PC-9 (cell line): ENCODE results near the gene NPSR1. TPM values are rescaled to one million over a fixed set of nuclear protein-coding genes. Genes with fewer than 3 reads are reported as not detected.

Experiments used
- BruUV-seq: library from RNA; stranded (reverse); fragments of 400-500 nt; replicated peaks from 2 replicates; lab custom pipeline; 2021; lab: Mats Ljungman, UMichigan
- CTCF ChIA-PET: fragments of 300-600 bp; sonication (Branson Sonifier 250); formaldehyde crosslinking; loops from one replicate; lab custom pipeline; 2022; ENCODE audit warnings: antibody characterized with exemption; lab: Charles Lee
- POLR2A ChIA-PET: fragments of 300-600 bp; sonication (Branson Sonifier 250); formaldehyde crosslinking; loops from one replicate; lab custom pipeline; 2022; ENCODE audit warnings: antibody characterized with exemption; ENCODE audit not compliant: unreplicated experiment; lab: Charles Lee
- DNase-seq, 2 experiments: peaks; one replicate each; pipeline versions ENCODE4 v3.0.0 to v3.0.0-alpha.2; 2015 to 2022; ENCODE audit warnings: mixed read lengths in 1 of 2
- H2AFZ ChIP-seq: fragments of 200-600 bp; sonication (generic); 2 replicates; pipeline ENCODE4 v1.8.1; 2017; ENCODE audit warnings: antibody characterized with exemption
- H3F3A ChIP-seq: fragments of 200-600 bp; sonication (generic); 2 replicates; pipeline ENCODE4 v1.8.1; 2017; ENCODE audit warnings: antibody characterized with exemption, mild to moderate bottlenecking, low read depth; ENCODE audit not compliant: insufficient read depth
- H3K27ac ChIP-seq: fragments of 200-600 bp; sonication (generic); 2 replicates; pipeline ENCODE4 v1.6.1; 2016; ENCODE audit warnings: mixed run types
- H3K27me3 ChIP-seq: fragments of 200-600 bp; sonication (generic); 2 replicates; pipeline ENCODE4 v1.6.1; 2016; ENCODE audit warnings: low read depth, mixed run types; ENCODE audit not compliant: insufficient read depth
- H3K36me3 ChIP-seq: fragments of 200-600 bp; sonication (generic); 2 replicates; pipeline ENCODE4 v1.6.1; 2016; ENCODE audit warnings: low read depth, mixed run types
- H3K4me1 ChIP-seq: fragments of 200-600 bp; sonication (generic); replicated peaks from 2 replicates; pipeline ENCODE4 v1.6.1; 2016; ENCODE audit warnings: mixed run types; ENCODE audit not compliant: insufficient read depth
- H3K4me2 ChIP-seq: fragments of 200-600 bp; sonication (generic); 2 replicates; pipeline ENCODE4 v1.6.1; 2017; ENCODE audit warnings: mixed run types
- H3K4me3 ChIP-seq: fragments of 200-600 bp; sonication (generic); 2 replicates; pipeline ENCODE4 v1.6.1; 2016; ENCODE audit warnings: mixed run types
- H3K79me2 ChIP-seq: fragments of 200-600 bp; sonication (generic); 2 replicates; pipeline ENCODE4 v1.6.1; 2017; ENCODE audit warnings: low read depth, mixed run types
- H3K9me2 ChIP-seq: fragments of 200-600 bp; sonication (generic); 2 replicates; pipeline ENCODE4 v1.8.1; 2017; ENCODE audit warnings: mild to moderate bottlenecking; ENCODE audit not compliant: insufficient read depth
- H3K9me3 ChIP-seq: fragments of 200-600 bp; sonication (generic); 2 replicates; pipeline ENCODE4 v1.8.1; 2016; ENCODE audit warnings: low read depth; ENCODE audit not compliant: insufficient read depth
- H4K20me1 ChIP-seq: fragments of 200-600 bp; sonication (generic); 2 replicates; pipeline ENCODE4 v1.8.1; 2017; ENCODE audit not compliant: insufficient read depth
- EZH2 ChIP-seq: fragments of 200-600 bp; sonication (generic); IDR thresholded peaks from 2 replicates; pipeline ENCODE4 v1.8.0; 2017; ENCODE audit warnings: antibody characterized with exemption, low read depth
- intact Hi-C: fragments of 100-400 bp; cut with micrococcal nuclease; formaldehyde crosslinking; loops from one replicate; pipeline ENCODE4 v1.10.0; 2022; ENCODE audit not compliant: unreplicated experiment
- total RNA-seq: library from RNA; stranded (reverse); gene quantifications from 2 replicates; pipeline ENCODE4 v1.2.3, GENCODE V29; 2021
- TF ChIP-seq, protein P1 (sequence below): fragments of 200-600 bp; sonication (generic); conservative IDR thresholded peaks from 2 replicates; pipeline ENCODE4 v1.6.1; 2017; ENCODE audit warnings: mixed run types, antibody characterized with exemption, mild to moderate bottlenecking, moderate library complexity

NPSR1 gene
- total RNA-seq, 1 experiment from 2014 or later, result not detected

DNA sequence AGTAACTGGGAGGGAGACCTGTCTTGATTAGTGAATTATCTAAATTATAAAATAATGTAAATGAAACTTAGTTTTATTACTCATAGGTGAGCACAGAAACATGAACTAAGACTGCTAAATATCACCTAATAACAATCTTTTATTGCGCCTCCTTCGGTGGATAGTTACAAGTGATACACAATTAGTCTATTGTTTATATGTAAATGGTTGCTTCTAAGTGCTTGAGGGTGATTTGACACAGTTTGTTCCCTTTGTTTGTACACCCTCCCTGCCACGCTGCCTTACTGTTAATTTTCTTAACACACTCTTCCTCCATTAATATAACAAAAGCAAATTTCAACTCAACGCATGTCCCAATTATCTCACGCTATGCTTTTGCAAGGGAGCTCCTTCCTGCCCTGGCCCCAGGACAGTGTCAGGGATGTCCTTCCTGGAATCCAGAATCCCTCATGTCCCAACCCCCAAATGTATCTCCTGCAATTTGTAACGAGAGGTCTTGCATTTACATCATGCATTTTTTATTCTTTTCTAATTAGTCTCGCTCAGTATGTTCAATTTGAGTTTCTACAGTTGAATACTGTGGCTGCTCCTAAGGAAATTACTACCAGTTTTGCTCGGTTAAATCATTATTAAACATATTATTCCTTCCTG, 4.2 kb downstream of the NPSR1 start:
- Histone ChIP-seq H3K4me2 (no peak overlapping the region), H3K4me3 (no peak overlapping the region), H3K27ac (no peak overlapping the region), H3K36me3 (no peaks in the 10 kb centered on the region), H3K27me3 (peaks cover 58% of the 10 kb centered on the region), H3K9me2 (no peaks in the 10 kb centered on the region), H3F3A (no peaks in the 10 kb centered on the region), H3K79me2 (no peaks in the 10 kb centered on the region), H3K4me1 (no peaks in the 10 kb centered on the region), H4K20me1 (no peaks in the 10 kb centered on the region), H2AFZ (no peak overlapping the region), H3K9me3 (no peaks in the 10 kb centered on the region)
- intact Hi-C loops, result no loop called here
- ChIA-PET POLR2A (no interaction called here), CTCF (no interaction called here)
- BruUV-seq, result no TSS peak
- TF ChIP-seq, protein P1, sequence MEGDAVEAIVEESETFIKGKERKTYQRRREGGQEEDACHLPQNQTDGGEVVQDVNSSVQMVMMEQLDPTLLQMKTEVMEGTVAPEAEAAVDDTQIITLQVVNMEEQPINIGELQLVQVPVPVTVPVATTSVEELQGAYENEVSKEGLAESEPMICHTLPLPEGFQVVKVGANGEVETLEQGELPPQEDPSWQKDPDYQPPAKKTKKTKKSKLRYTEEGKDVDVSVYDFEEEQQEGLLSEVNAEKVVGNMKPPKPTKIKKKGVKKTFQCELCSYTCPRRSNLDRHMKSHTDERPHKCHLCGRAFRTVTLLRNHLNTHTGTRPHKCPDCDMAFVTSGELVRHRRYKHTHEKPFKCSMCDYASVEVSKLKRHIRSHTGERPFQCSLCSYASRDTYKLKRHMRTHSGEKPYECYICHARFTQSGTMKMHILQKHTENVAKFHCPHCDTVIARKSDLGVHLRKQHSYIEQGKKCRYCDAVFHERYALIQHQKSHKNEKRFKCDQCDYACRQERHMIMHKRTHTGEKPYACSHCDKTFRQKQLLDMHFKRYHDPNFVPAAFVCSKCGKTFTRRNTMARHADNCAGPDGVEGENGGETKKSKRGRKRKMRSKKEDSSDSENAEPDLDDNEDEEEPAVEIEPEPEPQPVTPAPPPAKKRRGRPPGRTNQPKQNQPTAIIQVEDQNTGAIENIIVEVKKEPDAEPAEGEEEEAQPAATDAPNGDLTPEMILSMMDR, result no peak
- TF ChIP-seq EZH2, result no peak
- no peak for DNase-seq

DNA sequence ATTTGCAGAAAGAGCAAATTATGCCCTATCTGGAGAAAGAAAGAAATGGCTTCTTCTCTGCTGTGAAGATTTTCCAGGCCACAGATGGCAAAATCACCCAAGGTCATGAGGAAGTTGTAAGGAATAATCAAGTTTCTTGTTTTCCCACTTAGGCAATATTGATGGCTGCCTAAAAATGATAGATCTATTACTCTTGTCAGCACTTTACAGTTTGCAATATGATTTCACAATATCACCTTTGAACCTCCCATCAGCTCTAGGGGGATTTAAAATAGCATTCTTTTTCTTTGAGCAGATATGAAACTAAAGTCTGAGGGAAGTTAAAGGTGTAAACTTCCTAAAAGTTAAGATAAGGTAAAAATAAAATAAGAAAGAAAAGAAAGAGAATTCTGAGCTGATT, 6.7 kb downstream of the NPSR1 start:
- no peaks in the 10 kb centered on the region for H3K79me2 ChIP-seq
- no peaks in the 10 kb centered on the region for H3K9me2 ChIP-seq
- no peak overlapping the region for H3K4me2 ChIP-seq
- no peak overlapping the region for H3K4me3 ChIP-seq
- H2AFZ ChIP-seq, result no peak overlapping the region
- no peak for TF ChIP-seq EZH2
- TF ChIP-seq, protein P1, result no peak
- BruUV-seq, result no TSS peak
- POLR2A ChIA-PET, result no interaction called here
- no peaks in the 10 kb centered on the region for H4K20me1 ChIP-seq
- no peaks in the 10 kb centered on the region for H3K9me3 ChIP-seq
- CTCF ChIA-PET, result no interaction called here
- no peaks in the 10 kb centered on the region for H3F3A ChIP-seq
- peaks cover 42% of the 10 kb centered on the region for H3K27me3 ChIP-seq
- H3K27ac ChIP-seq, result no peak overlapping the region
- no peaks in the 10 kb centered on the region for H3K4me1 ChIP-seq
- H3K36me3 ChIP-seq, result no peaks in the 10 kb centered on the region
- no peak for DNase-seq
- intact Hi-C loops, result no loop called here

DNA sequence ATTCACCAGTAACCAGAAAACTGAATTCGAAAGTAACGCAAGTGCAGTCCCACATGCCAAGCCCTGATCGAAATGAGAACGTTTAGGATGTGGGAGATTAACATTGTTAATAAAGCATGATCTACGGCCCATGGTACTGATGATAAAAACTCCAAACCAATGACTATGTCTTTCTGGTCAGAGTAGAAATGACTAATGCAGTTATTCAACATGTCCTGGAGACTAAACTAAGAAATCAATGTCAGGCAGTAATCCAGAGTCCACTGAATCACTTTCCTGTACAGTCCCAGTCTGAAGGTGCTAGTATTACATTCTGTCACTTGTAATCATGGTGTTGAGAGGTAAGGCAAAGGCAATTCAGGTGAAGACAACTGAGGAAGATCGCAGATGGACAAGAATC, 14.4 kb downstream of the NPSR1 start:
- H3K4me1 ChIP-seq, result no peaks in the 10 kb centered on the region
- H3K79me2 ChIP-seq, result no peaks in the 10 kb centered on the region
- TF ChIP-seq, protein P1, result no peak
- no peak for TF ChIP-seq EZH2
- H3K4me3 ChIP-seq, result no peak overlapping the region
- H3K9me2 ChIP-seq, result no peaks in the 10 kb centered on the region; the same call in 1 of the 2 replicates
- no peaks in the 10 kb centered on the region for H3K9me3 ChIP-seq
- no peaks in the 10 kb centered on the region for H3K27me3 ChIP-seq
- POLR2A ChIA-PET, result interaction anchor here (0.6 kb wide), 1 partner anchor 1436 kb away, joined by 4 read pairs; no protein-coding TSS in a partner anchor
- DNase-seq, result no peak
- intact Hi-C loops, result loop anchor here (10.0 kb wide), 1 partner anchor 362 kb away; the partner anchor contains the start of gene DPY19L1
- no TSS peak for BruUV-seq
- H3K36me3 ChIP-seq, result no peaks in the 10 kb centered on the region
- CTCF ChIA-PET, result no interaction called here
- no peak overlapping the region for H3K27ac ChIP-seq
- H3F3A ChIP-seq, result no peaks in the 10 kb centered on the region
- H2AFZ ChIP-seq, result 0 out of 2 replicates have a peak overlapping the region, but pooled peaks have one; percentile 15
- no peak overlapping the region for H3K4me2 ChIP-seq
- H4K20me1 ChIP-seq, result no peaks in the 10 kb centered on the region
